IPS-NIHi7 (cell line): ENCODE results near the gene JUNB.
"Not testable (repeated sequence)": the region's sequence is repeated elsewhere in the genome, so short reads cannot be mapped to it uniquely, and the experiment has no call there.

Experiments used
- DNase-seq: peaks from one replicate; pipeline ENCODE4 v3.0.0; 2012; ENCODE audit warnings: mixed read lengths; ENCODE audit errors: extremely low spot score

Gene JUNB

GRCh38 chr19:12804051-12804450 is 12.8 kb downstream of the JUNB start:
- no peak for DNase-seq

- peak; percentile 96 for DNase-seq
These were observed 15.2 kb downstream of the JUNB start, which contains the start of gene RNASEH2A for GRCh38 chr19:12806242-12807081. RNASEH2A (plus strand) TSS chr19:12806584; CDS start chr19:12806674, 90 bp downstream.

DNA sequence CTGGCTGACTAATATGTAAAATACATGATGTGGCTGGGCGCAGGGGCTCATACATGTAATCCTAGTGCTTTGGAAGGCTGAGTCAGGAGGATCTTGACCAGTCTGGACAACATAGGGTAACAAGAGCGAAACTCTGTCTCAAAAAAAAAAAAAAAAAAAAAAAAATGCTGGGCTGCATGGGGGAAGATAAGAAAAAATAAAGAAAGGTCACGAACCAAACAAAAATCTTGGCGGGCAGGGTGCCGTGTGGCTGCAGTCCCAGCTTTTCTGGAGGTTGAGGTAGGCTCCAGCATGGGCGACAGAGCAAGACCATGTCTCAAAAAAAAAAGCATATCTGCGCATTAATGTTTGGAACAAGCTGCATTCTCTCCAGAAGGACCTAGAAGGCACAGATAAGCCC is 23.8 kb downstream of the JUNB start:
- DNase-seq, result no peak

DNA sequence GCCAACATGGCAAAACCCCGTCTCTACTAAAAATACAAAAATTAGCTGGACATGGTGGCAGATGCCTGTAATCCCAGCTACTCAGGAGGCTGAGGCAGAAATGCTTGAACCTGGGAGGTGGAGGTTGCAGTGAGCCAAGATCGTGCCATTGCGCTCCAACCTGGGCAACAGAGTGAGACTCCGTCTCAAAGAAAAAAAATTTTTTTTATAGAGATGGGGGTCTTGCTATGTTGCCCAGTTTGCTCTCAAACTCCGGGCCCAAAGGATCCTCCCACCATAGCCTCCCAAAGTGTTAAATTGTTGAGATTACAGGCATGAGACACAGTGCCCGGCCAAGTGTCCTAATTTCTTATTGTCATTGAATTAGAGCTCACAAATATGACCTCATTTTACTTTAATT is 25.9 kb downstream of the JUNB start:
- not testable (repeated sequence) for DNase-seq

DNA sequence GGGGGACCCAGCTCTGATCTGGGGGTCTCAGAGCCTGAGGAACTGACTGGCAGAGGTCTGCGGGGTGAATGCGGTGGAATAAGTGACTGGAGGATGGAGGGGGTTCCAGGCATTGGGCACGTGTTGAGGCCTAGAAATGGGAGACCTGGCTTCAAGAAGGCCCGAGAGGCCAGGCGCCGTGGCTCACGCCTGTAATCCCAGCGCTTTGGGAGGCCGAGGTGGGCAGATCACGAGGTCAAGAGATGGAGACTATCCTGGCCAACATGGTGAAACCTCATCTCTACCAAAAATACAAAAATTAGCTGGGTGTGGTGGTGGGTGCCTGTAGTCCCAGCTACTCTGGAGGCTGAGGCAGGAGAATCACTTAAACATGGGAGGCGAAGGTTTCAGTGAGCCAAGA is 26.5 kb downstream of the JUNB start:
- not testable (repeated sequence) for DNase-seq

- no peak for DNase-seq
These were observed 30.5 kb downstream of the JUNB start for GRCh38 chr19:12821761-12822160.

DNA sequence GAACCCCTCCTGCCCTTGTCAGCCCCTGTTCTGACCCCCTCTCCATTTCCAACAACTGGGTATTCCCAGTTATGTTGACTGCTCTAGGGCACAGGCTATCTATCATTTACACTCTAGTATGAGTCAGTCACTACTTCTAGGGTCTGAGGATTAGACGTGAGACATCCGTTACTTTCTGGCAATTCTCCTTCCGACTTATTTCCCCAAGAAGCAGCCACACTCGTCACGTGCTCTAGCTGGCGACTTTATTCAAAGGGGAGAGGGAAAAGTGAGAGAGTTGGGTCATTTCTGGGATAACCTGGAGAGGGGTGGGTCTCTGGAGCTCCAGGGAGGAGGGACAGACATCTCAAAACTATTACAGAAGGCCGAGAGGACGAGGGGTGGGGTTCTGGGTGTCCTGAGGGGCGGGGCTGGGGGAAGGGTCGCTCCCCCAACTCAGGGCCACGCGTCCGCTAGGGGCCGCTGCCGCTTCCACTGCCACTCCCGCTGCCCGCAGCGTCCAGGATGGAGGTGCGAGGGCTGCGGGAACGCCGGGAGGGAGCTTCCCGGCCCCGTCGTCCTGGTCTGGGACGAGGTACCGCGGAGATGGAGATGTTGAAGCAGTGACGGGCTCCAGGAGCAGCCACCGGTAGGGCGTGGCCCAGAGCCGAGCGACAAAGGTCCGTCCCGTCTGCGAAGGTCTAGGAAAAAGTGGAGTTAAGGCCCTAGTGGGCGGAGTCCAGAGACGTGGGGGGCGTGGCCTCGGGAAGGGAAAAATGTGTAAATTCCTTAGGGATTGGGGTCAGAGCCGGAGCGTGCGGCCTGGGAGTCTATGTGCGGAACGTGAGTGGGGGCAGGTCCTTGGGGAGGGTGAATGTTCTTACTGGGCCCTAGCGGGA is 34.2 kb downstream of the JUNB start:
- peak; percentile 95 for DNase-seq

DNA sequence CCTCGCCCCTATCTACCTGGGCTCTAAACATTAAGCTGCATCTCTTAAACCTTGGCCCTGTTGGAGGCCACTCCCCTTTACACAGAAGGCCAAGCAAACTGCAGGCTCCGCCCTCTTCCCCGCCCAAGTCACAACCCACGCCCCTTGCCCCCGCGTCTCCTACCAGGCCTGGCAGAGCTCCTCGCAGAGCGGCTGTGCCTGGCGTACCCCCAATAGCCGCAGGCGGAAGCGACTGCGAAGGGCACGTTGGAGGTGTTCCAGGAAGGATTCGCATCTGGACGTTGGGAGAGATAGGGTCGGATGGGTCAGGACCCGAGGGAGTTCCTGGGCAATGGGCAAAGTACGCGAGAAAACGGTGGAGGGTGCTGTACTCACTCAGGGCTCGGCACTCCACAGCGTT is 37.2 kb downstream of the JUNB start:
- DNase-seq, result peak; percentile 75

DNA sequence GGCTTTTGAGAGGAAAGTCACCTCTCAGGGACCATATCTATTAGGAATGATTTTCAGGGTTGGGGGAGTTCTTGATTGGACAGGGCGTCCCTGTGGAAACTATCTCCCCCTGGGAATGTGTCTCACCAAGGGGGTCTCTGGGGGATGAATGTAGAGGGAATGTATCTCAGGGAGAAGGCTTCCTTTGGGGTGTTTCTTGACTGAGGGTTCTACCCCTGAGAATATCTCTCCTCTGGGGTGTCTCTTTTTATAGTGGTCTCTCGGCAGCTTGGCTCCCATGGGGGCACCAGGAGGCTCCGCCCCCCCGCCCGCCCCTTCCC is 42.1 kb downstream of the JUNB start:
- DNase-seq, result no peak

DNA sequence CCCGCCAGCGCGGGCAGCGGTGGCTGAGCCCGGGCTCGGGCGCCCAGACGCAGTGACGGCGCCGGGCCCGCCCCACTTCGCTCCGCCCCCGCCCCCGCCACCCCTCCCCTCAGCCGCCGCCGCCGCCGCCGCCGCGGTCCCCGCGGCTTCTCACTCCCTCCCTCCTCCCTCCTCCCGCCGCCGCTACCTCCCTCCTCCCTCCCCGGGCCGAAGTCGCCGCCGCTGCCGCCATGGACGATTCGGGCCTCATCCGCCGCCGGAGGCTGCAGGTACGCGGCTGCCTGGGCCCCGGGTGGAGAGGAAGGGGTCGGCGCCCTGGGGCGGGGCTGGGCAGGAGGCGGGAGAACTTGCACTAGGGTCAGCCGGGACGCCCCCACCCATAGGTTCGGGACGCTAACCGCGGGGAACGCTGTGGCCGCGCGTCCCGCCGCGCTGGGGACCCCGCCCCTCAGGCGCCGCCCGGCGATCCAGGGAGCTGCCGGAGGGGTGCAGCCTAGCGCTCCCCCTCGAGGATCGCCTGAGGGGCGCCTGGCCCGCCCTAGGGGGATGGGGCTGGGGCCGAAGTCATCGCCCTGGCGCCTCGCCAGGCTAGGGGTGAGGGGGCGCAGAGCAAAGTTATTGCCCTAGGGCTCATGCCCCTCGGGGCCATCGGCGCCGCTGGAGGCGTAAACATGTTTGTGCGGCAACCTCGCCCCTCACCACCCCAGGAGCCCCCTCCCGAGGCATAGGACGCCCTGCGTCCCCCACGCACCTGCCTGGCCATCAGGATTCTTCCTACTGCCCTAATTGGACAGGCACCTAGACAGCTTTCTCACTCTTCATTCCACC is 42.7 kb downstream of the JUNB start:
- peak; percentile 67 for DNase-seq

GRCh38 chr19:12834566-12834943 is 43.3 kb downstream of the JUNB start, which contains the start of gene RTBDN:
RTBDN (minus strand) TSS chr19:12834579; CDS start chr19:12829979, 4,600 bp downstream.
- no peak for DNase-seq

DNA sequence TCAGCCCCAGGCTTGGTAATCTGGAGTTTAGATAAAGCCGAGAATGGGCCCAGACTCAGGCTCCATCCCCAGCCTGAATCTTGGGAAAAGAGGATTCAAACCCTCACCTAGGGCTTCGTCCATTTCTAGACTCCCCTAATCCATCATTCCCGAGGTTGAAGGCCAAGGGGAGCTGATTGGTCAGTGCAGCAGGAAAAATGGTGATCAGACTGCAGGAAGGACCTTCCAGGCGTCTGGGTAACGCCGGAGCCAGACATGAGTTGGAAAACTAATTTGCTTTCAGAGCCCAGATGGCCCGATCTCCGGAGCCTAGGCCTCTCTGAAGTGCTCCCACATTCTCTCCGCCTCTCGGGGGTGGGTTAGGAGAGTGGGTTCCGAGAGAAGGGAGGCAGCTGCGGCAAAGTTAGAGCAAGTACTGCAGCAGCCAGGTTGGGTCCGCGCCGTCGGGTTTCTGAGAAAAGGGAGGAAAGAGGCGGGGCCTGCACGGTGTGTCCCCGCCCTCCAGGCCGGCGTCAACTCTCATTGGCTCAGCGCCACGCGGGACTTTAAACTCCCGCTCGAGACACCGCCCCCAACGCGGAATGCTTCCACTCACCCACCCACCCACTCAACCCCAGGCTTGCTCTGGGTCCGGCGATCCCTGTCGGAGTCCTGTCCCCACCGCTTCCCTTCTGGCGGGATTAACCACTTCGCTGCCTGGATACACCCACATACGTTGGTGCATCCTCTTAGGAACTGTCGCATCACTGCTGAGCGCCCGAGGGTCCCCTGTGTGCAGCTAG is 43.9 kb downstream of the JUNB start:
- peak; percentile 50 for DNase-seq

GRCh38 chr19:12836529-12836863 is 45.2 kb downstream of the JUNB start:
- DNase-seq, result no peak

DNA sequence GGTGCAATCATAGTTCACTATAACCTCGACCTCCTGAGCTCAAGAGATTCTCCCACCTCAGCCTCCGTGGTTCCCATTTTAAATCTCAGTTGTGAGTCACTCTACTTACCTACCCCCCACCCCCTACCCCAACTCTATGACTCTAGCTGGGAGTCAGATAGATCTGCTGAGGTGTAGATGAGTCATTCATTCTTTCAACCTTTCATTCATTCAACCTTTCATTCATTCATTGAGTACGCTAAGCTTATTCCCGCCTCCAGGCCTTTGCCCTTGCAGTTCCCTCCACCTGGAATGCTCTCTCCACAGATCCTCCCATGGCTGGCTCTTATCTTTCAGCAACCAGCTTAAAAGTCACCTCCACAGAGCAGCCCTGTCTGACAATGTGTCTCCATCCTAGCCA is 45.9 kb downstream of the JUNB start:
- no peak for DNase-seq

- peak; percentile 75 for DNase-seq
These were observed 47.0 kb downstream of the JUNB start, which contains the start of gene MAST1 for GRCh38 chr19:12838182-12838885. MAST1 (plus strand) TSS chr19:12838515; CDS start chr19:12838573, 58 bp downstream.

DNA sequence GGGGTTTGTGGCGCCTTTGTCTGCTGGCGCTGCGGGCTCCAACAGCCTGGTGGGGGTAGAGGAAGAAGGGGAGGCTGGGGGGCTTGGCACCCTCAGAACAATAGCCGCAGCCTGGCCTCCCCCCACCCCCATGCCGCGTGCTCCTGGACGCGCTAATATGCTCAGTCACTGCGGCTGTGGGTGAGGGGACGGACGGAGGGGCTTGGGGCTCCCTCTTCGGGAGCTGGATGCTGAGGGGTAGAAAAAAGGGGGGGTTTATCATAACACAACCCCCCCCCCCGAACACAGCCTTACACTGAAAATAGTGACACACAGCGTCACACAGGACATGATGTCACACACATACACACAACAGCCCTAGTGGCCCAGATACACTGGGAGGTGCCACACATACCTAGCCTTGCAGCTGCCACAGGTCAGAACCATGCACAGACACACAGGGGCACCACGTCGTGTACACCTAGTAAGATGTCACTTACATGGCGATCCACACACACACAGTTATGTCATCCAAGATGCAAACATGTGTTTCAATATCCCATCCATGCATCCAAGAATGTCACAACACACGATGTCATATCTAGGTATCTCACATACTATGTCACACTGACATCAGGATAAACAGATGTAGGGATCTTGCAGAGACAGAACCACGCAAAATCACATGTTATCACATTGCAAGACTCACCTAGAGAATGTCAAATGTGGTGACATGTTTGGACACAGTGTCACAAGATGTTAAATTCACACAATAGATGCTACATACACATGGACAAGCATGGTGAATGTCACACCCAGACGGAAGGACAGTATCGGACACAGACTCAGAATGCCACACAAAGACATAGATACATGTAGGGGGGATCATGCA is 47.8 kb downstream of the JUNB start:
- no peak for DNase-seq

- peak; percentile 86 for DNase-seq
These were observed 49.1 kb downstream of the JUNB start for GRCh38 chr19:12840091-12841079.

GRCh38 chr19:12841094-12841493 is 49.8 kb downstream of the JUNB start:
- peak; percentile 93 for DNase-seq
